Measurements from ENCODE around the gene MRPL2. TPM values are rescaled to one million over a fixed set of nuclear protein-coding genes. Genes with fewer than 3 reads are reported as not detected.

Gene MRPL2
- total and polyA plus RNA-seq, 2 of the 8 experiments (the other 6 are each of a cell fraction or from before 2014, with no cell fraction given): 58.7 to 99.9 TPM

GRCh38 chr6:43053545-43054205 lies 5.6 kb downstream of the MRPL2 start, which contains the start of gene CUL7 (continued):
- TF ChIP-seq, protein P1, sequence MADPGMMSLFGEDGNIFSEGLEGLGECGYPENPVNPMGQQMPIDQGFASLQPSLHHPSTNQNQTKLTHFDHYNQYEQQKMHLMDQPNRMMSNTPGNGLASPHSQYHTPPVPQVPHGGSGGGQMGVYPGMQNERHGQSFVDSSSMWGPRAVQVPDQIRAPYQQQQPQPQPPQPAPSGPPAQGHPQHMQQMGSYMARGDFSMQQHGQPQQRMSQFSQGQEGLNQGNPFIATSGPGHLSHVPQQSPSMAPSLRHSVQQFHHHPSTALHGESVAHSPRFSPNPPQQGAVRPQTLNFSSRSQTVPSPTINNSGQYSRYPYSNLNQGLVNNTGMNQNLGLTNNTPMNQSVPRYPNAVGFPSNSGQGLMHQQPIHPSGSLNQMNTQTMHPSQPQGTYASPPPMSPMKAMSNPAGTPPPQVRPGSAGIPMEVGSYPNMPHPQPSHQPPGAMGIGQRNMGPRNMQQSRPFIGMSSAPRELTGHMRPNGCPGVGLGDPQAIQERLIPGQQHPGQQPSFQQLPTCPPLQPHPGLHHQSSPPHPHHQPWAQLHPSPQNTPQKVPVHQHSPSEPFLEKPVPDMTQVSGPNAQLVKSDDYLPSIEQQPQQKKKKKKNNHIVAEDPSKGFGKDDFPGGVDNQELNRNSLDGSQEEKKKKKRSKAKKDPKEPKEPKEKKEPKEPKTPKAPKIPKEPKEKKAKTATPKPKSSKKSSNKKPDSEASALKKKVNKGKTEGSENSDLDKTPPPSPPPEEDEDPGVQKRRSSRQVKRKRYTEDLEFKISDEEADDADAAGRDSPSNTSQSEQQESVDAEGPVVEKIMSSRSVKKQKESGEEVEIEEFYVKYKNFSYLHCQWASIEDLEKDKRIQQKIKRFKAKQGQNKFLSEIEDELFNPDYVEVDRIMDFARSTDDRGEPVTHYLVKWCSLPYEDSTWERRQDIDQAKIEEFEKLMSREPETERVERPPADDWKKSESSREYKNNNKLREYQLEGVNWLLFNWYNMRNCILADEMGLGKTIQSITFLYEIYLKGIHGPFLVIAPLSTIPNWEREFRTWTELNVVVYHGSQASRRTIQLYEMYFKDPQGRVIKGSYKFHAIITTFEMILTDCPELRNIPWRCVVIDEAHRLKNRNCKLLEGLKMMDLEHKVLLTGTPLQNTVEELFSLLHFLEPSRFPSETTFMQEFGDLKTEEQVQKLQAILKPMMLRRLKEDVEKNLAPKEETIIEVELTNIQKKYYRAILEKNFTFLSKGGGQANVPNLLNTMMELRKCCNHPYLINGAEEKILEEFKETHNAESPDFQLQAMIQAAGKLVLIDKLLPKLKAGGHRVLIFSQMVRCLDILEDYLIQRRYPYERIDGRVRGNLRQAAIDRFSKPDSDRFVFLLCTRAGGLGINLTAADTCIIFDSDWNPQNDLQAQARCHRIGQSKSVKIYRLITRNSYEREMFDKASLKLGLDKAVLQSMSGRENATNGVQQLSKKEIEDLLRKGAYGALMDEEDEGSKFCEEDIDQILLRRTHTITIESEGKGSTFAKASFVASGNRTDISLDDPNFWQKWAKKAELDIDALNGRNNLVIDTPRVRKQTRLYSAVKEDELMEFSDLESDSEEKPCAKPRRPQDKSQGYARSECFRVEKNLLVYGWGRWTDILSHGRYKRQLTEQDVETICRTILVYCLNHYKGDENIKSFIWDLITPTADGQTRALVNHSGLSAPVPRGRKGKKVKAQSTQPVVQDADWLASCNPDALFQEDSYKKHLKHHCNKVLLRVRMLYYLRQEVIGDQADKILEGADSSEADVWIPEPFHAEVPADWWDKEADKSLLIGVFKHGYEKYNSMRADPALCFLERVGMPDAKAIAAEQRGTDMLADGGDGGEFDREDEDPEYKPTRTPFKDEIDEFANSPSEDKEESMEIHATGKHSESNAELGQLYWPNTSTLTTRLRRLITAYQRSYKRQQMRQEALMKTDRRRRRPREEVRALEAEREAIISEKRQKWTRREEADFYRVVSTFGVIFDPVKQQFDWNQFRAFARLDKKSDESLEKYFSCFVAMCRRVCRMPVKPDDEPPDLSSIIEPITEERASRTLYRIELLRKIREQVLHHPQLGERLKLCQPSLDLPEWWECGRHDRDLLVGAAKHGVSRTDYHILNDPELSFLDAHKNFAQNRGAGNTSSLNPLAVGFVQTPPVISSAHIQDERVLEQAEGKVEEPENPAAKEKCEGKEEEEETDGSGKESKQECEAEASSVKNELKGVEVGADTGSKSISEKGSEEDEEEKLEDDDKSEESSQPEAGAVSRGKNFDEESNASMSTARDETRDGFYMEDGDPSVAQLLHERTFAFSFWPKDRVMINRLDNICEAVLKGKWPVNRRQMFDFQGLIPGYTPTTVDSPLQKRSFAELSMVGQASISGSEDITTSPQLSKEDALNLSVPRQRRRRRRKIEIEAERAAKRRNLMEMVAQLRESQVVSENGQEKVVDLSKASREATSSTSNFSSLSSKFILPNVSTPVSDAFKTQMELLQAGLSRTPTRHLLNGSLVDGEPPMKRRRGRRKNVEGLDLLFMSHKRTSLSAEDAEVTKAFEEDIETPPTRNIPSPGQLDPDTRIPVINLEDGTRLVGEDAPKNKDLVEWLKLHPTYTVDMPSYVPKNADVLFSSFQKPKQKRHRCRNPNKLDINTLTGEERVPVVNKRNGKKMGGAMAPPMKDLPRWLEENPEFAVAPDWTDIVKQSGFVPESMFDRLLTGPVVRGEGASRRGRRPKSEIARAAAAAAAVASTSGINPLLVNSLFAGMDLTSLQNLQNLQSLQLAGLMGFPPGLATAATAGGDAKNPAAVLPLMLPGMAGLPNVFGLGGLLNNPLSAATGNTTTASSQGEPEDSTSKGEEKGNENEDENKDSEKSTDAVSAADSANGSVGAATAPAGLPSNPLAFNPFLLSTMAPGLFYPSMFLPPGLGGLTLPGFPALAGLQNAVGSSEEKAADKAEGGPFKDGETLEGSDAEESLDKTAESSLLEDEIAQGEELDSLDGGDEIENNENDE (IDR thresholded peaks at IDR 0.05; ENCODE audit: insufficient replicate concordance, low read length): no peak
- TF ChIP-seq RXRA (IDR thresholded peaks at IDR 0.05; ENCODE audit: insufficient read depth, low read depth, low read length) (no peak), PHF8 (conservative IDR thresholded peaks at IDR 0.05; ENCODE audit: low read depth, low read length) (peak; percentile 85), CHD2 (IDR thresholded peaks at IDR 0.05; ENCODE audit: low read length) (no peak), CBX5 (IDR thresholded peaks at IDR 0.05; ENCODE audit: low read depth, low read length) (no peak), KDM1A (IDR thresholded peaks at IDR 0.05; ENCODE audit: borderline replicate concordance, low read length) (no peak), RBBP5 (IDR thresholded peaks at IDR 0.05; ENCODE audit: borderline replicate concordance, low read depth, low read length) (0 out of 2 replicates have a peak, but pooled peaks have one; percentile 27), TAF1 (IDR thresholded peaks at IDR 0.05; ENCODE audit: low read depth, low read length) (peak; percentile 70), SP4 (IDR thresholded peaks at IDR 0.05; ENCODE audit: low read length) (no peak), E2F6 (IDR thresholded peaks at IDR 0.05) (no peak)
